Osteocyte (in vitro differentiated cells): ENCODE measurements around the gene AVEN. TPM values are rescaled to one million over a fixed set of nuclear protein-coding genes. Genes with fewer than 3 reads are reported as not detected.
A peak's percentile ranks its signal among the peaks of the same experiment; 100 is the strongest.
"Not testable (repeated sequence)": the region's sequence is repeated elsewhere in the genome, so short reads cannot be mapped to it uniquely, and the experiment has no call there.

Source experiments
- DNase-seq: peaks from one replicate; pipeline ENCODE4 v3.0.0; 2021; ENCODE audit warnings: mixed read lengths; ENCODE audit not compliant: unreplicated experiment; ENCODE audit errors: extremely low spot score
- H3K27ac Mint-ChIP-seq: one replicate; pipeline ENCODE4 v1.8.0; 2021; ENCODE audit warnings: mild to moderate bottlenecking, mixed read lengths; ENCODE audit not compliant: unreplicated experiment
- H3K27me3 Mint-ChIP-seq: one replicate; pipeline ENCODE4 v1.8.0; 2021; ENCODE audit warnings: mixed read lengths; ENCODE audit not compliant: unreplicated experiment
- H3K36me3 Mint-ChIP-seq: one replicate; pipeline ENCODE4 v1.8.0; 2021; ENCODE audit warnings: mixed read lengths; ENCODE audit not compliant: unreplicated experiment
- H3K4me1 Mint-ChIP-seq: one replicate; pipeline ENCODE4 v1.8.0; 2021; ENCODE audit warnings: mixed read lengths; ENCODE audit not compliant: unreplicated experiment
- H3K4me3 Mint-ChIP-seq: one replicate; pipeline ENCODE4 v1.8.0; 2021; ENCODE audit warnings: mild to moderate bottlenecking, moderate library complexity, mixed read lengths; ENCODE audit not compliant: unreplicated experiment
- H3K9me3 Mint-ChIP-seq: one replicate; pipeline ENCODE4 v1.8.0; 2021; ENCODE audit warnings: mixed read lengths; ENCODE audit not compliant: unreplicated experiment
- CTCF ChIP-seq: fragments of 200-600 bp; sonication (generic); IDR thresholded peaks from 2 replicates; pipeline ENCODE4 v1.5.0; 2021; ENCODE audit warnings: antibody characterized with exemption, mild to moderate bottlenecking, moderate library complexity
- total RNA-seq: library from RNA; stranded (reverse); gene quantifications from 2 replicates; pipeline ENCODE4 v1.2.1, GENCODE V29; 2021

The AVEN gene
- total RNA-seq, 1 donor from 2014 or later: 12.5 TPM

DNA sequence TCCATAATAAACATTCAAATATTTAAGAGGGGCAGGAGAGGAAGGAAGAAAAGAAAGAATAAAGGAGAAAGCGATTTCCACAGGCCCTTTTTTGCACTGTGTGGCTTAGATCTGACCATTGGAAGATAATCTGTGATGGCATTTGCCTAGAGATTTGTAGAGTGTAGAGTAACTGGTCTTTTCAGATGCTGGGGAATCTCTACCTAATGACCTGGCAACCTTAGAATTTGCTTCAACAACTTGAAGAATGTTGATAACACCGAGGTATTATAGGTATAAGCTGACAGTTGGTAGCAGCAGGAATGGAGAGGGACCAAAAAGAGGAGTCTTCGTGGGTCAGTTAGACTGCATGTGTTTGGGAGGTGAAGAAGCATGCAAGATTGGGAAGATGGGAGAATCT, 20.9 kb upstream of the AVEN start:
- Mint-ChIP-seq H3K27ac (no peak overlapping the region), H3K4me1 (peaks cover 18% of the 10 kb centered on the region), H3K9me3 (no peaks in the 10 kb centered on the region), H3K4me3 (no peak overlapping the region), H3K27me3 (no peaks in the 10 kb centered on the region), H3K36me3 (no peaks in the 10 kb centered on the region)
- DNase-seq: no peak
- TF ChIP-seq CTCF: no peak

- DNase-seq: no peak
- Mint-ChIP-seq H3K27me3 (no peaks in the 10 kb centered on the region), H3K4me3 (no peak overlapping the region), H3K4me1 (peaks cover 18% of the 10 kb centered on the region), H3K27ac (no peak overlapping the region), H3K36me3 (no peaks in the 10 kb centered on the region), H3K9me3 (no peaks in the 10 kb centered on the region)
- TF ChIP-seq CTCF: no peak
Observed at GRCh38 chr15:34059476-34059875, 20.5 kb upstream of the AVEN start.

- Mint-ChIP-seq H3K27me3 (no peaks in the 10 kb centered on the region), H3K36me3 (peaks cover 6% of the 10 kb centered on the region), H3K9me3 (peaks cover 5% of the 10 kb centered on the region), H3K4me1 (peaks cover 15% of the 10 kb centered on the region), H3K27ac (peak overlapping the region; percentile 73), H3K4me3 (no peak overlapping the region)
- TF ChIP-seq CTCF: no peak
- no peak for DNase-seq
Observed at GRCh38 chr15:34056911-34057310, 17.9 kb upstream of the AVEN start.

DNA sequence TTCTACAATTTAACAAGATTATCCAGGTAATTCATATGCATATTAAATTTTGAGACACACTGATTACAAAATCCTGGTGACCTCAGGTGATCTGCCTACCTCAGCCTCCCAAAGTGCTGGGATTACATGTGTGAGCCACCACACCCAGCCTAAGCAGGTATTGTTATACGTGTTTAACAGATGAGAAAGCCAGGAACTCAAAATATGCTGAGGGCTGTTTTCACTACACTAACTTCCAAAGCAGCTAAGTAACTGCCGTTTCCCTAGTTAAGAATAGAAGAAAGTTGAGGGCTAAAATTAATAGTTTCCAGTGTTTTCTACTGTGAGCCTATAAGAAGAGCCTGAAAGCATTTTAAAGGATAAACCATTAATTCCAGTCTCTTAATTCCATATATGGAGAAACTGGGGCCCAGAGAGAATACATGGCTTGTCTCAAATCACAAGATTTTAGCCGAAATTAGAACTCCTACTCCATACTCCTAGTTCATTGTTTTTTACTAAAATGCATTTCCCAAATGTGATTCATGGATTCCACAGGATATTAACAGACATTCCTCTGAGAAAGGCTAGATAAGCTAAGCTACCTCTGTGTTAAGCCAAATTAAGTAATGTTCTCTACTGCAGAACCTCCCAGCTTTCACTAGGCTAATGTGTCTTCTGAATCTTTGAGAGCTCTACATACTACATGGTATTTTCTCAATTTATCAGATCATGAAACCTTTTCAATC, 17.0 kb upstream of the AVEN start:
- H3K9me3 Mint-ChIP-seq: peaks cover 13% of the 10 kb centered on the region
- no peak for TF ChIP-seq CTCF
- H3K4me1 Mint-ChIP-seq: peaks cover 14% of the 10 kb centered on the region
- no peaks in the 10 kb centered on the region for H3K27me3 Mint-ChIP-seq
- H3K4me3 Mint-ChIP-seq: no peak overlapping the region
- DNase-seq: no peak
- H3K36me3 Mint-ChIP-seq: peaks cover 12% of the 10 kb centered on the region
- H3K27ac Mint-ChIP-seq: peak overlapping the region; percentile 73

DNA sequence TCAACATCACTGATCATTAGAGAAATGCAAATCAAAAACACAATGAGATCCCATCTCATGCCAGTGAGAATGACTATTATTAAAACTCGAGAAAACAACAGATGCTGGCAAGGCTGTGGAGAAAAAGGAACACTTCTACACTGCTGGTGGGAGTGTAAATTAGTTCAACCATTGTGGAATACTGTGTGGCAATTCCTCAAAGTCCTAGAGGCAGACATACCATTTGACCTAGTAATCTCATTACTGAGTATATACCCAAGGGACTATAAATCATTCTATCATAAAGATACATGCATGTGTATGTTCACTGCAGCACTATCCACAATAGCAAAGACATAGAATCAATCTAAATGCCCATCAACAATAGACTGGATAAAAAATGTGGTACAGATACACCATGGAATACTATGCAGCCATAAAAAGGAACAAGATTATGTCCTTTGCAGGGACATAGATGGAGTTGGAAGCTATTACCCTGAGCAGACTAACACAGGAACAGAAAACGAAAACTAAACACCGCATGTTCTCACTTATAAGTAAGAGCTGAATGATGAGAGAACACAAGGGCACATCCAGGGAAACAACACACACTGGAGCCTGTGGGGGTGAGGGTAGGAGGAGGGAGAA, 15.2 kb upstream of the AVEN start:
- Mint-ChIP-seq H3K36me3 (peaks cover 19% of the 10 kb centered on the region), H3K27ac (no peak overlapping the region), H3K27me3 (no peaks in the 10 kb centered on the region), H3K4me1 (peaks cover 16% of the 10 kb centered on the region), H3K9me3 (peaks cover 24% of the 10 kb centered on the region), H3K4me3 (no peak overlapping the region)
- no peak for TF ChIP-seq CTCF
- DNase-seq: no peak

GRCh38 chr15:34050385-34050784, 11.4 kb upstream of the AVEN start:
- H3K27me3 Mint-ChIP-seq, DNase-seq, H3K4me3 Mint-ChIP-seq, H3K27ac Mint-ChIP-seq: not testable (repeated sequence)
- H3K36me3 Mint-ChIP-seq: peaks cover 20% of the 10 kb centered on the region
- peaks cover 27% of the 10 kb centered on the region for H3K4me1 Mint-ChIP-seq
- H3K9me3 Mint-ChIP-seq: peaks cover 26% of the 10 kb centered on the region
